Epithelial cell of esophagus (primary cell): ENCODE data around the gene S100A10.

ENCODE experiments used
- DNase-seq: peaks from one replicate; pipeline ENCODE4 v3.0.0; 2010; ENCODE audit warnings: low read depth
- H3K4me3 ChIP-seq: 2 replicates; pipeline ENCODE4 v1.5.1; 2011; ENCODE audit warnings: mild to moderate bottlenecking, low read length, control low read depth
- CTCF ChIP-seq: IDR thresholded peaks from 2 replicates; pipeline ENCODE4 v1.5.1; 2011; ENCODE audit warnings: low read depth, mild to moderate bottlenecking, low read length, control low read depth, inconsistent platforms; ENCODE audit not compliant: insufficient read depth; ENCODE audit errors: missing control alignments

The S100A10 gene

GRCh38 chr1:151939779-151940178 lies 53.9 kb downstream of the S100A10 start:
- DNase-seq = no peak
- no peak for TF ChIP-seq CTCF

GRCh38 chr1:151939141-151939540 lies 54.5 kb downstream of the S100A10 start:
- no peak for DNase-seq
- no peak for TF ChIP-seq CTCF
- H3K4me3 ChIP-seq = no peak overlapping the region

More at GRCh38 chr1:151939779-151940178, 53.9 kb downstream of the S100A10 start:
- no peak overlapping the region for H3K4me3 ChIP-seq

- TF ChIP-seq CTCF = no peak
- no peak for DNase-seq
- no peak overlapping the region for H3K4me3 ChIP-seq
These were observed 57.0 kb downstream of the S100A10 start for GRCh38 chr1:151936653-151937052.

- TF ChIP-seq CTCF = no peak
- H3K4me3 ChIP-seq = no peak overlapping the region
- DNase-seq = no peak
These were observed 57.6 kb downstream of the S100A10 start for GRCh38 chr1:151935894-151936602.

- no peak for DNase-seq
- no peak overlapping the region for H3K4me3 ChIP-seq
- TF ChIP-seq CTCF = no peak
These were observed 58.5 kb downstream of the S100A10 start for GRCh38 chr1:151935154-151935553.

- no peak overlapping the region for H3K4me3 ChIP-seq
- peak; percentile 94 for TF ChIP-seq CTCF
- peak; percentile 76 for DNase-seq
These were observed 59.6 kb downstream of the S100A10 start for GRCh38 chr1:151934048-151934493.
